Gastrocnemius medialis (tissue), 4 donors: ENCODE data around the gene SKI.

Source experiments
- POLR2A ChIP-seq, 2 donors: fragments of 450-650 bp; IDR thresholded peaks; one replicate each; pipeline ENCODE4 v1.6.1; 2017; ENCODE audit warnings: antibody characterized with exemption in 2 of 2, mild to moderate bottlenecking in 2 of 2, moderate library complexity in 2 of 2
- TF ChIP-seq, protein P1 (sequence below), 5 experiments: fragments of 450-650 bp in 3 of 5; fragments of 200-600 bp in 2 of 5; sonication (generic) in 2 of 5; IDR thresholded peaks in 4 of 5; conservative IDR thresholded peaks in 1 of 5; 1 replicate in 4 of 5; 2 replicates in 1 of 5; pipeline ENCODE4 v1.5.1; 2016 to 2019; ENCODE audit warnings: antibody characterized with exemption in 5 of 5, mild to moderate bottlenecking in 3 of 5, moderate library complexity in 3 of 5

DNA sequence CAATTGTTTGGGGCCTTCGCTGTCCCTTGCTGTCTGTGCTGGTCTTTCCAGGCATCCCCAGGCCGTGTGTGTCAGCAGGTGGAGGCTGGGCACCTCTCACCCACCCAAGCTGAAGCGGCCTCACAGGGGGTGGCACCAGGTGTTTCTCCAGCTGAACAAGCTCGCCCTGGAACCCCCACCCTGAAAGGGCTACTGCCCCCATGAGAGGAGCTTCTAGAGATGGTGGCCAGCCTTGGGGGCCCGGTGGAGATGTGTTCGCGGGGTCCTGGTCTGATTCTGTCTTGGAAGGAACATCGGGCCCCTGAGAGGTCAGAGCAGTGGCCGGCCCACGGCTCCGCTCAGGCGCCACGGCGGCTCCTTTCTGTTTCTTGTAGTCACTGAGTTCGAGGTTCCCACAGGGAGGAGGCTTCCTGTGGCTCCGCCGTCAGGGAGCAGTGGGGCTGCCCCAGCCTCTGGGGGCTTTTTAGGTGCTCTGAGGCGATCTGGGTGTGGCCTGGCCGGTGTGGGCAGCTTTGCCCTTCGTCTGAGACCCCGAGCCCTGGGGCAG lies 46.9 kb downstream of the SKI start:
- TF ChIP-seq, protein P1, sequence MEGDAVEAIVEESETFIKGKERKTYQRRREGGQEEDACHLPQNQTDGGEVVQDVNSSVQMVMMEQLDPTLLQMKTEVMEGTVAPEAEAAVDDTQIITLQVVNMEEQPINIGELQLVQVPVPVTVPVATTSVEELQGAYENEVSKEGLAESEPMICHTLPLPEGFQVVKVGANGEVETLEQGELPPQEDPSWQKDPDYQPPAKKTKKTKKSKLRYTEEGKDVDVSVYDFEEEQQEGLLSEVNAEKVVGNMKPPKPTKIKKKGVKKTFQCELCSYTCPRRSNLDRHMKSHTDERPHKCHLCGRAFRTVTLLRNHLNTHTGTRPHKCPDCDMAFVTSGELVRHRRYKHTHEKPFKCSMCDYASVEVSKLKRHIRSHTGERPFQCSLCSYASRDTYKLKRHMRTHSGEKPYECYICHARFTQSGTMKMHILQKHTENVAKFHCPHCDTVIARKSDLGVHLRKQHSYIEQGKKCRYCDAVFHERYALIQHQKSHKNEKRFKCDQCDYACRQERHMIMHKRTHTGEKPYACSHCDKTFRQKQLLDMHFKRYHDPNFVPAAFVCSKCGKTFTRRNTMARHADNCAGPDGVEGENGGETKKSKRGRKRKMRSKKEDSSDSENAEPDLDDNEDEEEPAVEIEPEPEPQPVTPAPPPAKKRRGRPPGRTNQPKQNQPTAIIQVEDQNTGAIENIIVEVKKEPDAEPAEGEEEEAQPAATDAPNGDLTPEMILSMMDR (IDR thresholded peaks at IDR 0.05 in 4 of 5, conservative IDR thresholded peaks at IDR 0.05 in 1 of 5), result no peak
- TF ChIP-seq POLR2A (IDR thresholded peaks at IDR 0.05), result no peak
